Transverse colon (tissue), 4 donors: ENCODE measurements around the gene RLN3.

Source experiments
- POLR2A ChIP-seq: fragments of 450-650 bp; IDR thresholded peaks from one replicate; pipeline ENCODE4 v1.6.1; 2016; ENCODE audit warnings: antibody characterized with exemption, mild to moderate bottlenecking, moderate library complexity
- POLR2AphosphoS5 ChIP-seq, 3 donors: sonication (generic); formaldehyde crosslinking; IDR thresholded peaks; one replicate each; pipeline ENCODE4 v1.6.1; 2016; ENCODE audit warnings: antibody characterized with exemption in 3 of 3
- TF ChIP-seq, protein P1 (sequence below), 5 experiments: fragments of 200-600 bp in 3 of 5; fragments of 450-650 bp in 2 of 5; sonication (generic) in 3 of 5; IDR thresholded peaks; 1 replicate in 2 of 5; 2 replicates in 3 of 5; pipeline ENCODE4 v1.5.1; 2016 to 2017; ENCODE audit warnings: antibody characterized with exemption in 5 of 5, inconsistent platforms in 3 of 5, mild to moderate bottlenecking in 2 of 5, moderate library complexity in 1 of 5

DNA sequence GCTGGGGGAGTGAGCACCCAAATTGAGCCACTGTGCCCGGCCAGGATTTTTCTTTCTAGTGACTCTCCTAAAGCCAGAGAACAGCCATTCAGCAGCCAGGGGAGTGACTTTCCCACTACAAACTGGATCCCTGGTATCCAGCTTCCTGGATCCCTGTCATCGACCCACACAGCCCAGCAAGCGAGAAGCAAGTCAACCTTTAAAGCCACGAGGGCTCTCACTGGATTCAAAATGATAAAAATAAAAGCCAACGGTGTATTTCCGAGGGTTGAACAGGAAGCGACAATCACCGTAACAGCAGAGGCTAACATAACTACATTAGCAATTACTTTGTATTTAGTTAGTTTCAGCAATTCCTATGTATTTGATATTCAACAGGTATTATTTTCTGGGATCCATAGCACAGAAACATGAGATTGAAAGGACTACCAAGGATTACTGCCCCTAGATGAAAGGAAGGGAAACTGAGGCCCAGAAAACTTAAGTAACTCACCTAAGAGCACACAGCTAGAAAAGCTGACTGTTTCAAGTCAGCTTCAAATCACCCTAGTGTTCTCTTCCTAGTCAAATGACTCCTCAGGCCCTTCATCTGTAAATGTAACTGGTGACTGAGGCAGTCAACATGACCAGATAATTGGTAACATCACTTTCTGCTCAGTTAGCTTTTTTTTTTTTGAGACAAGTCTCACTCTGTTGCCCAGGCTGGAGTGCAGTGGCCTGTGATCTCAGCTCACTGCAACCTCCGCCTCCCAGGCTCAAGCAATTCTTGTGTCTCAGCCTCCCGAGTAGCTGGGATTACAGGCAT is 24.5 kb upstream of the RLN3 start:
- TF ChIP-seq POLR2A (no peak), POLR2AphosphoS5 (IDR thresholded peaks at IDR 0.05) (no peak)
- TF ChIP-seq, protein P1, sequence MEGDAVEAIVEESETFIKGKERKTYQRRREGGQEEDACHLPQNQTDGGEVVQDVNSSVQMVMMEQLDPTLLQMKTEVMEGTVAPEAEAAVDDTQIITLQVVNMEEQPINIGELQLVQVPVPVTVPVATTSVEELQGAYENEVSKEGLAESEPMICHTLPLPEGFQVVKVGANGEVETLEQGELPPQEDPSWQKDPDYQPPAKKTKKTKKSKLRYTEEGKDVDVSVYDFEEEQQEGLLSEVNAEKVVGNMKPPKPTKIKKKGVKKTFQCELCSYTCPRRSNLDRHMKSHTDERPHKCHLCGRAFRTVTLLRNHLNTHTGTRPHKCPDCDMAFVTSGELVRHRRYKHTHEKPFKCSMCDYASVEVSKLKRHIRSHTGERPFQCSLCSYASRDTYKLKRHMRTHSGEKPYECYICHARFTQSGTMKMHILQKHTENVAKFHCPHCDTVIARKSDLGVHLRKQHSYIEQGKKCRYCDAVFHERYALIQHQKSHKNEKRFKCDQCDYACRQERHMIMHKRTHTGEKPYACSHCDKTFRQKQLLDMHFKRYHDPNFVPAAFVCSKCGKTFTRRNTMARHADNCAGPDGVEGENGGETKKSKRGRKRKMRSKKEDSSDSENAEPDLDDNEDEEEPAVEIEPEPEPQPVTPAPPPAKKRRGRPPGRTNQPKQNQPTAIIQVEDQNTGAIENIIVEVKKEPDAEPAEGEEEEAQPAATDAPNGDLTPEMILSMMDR (IDR thresholded peaks at IDR 0.05) = no peak
